GM21526 (cell line): Measurements from ENCODE around the gene TCP11L1.

ENCODE experiments used
- ATAC-seq: cut with Tn5 transposase; IDR thresholded peaks from one replicate; pipeline ENCODE4 v1.9.1; 2021; ENCODE audit warnings: moderate library complexity; ENCODE audit not compliant: unreplicated experiment, low FRiP score

The TCP11L1 gene

DNA sequence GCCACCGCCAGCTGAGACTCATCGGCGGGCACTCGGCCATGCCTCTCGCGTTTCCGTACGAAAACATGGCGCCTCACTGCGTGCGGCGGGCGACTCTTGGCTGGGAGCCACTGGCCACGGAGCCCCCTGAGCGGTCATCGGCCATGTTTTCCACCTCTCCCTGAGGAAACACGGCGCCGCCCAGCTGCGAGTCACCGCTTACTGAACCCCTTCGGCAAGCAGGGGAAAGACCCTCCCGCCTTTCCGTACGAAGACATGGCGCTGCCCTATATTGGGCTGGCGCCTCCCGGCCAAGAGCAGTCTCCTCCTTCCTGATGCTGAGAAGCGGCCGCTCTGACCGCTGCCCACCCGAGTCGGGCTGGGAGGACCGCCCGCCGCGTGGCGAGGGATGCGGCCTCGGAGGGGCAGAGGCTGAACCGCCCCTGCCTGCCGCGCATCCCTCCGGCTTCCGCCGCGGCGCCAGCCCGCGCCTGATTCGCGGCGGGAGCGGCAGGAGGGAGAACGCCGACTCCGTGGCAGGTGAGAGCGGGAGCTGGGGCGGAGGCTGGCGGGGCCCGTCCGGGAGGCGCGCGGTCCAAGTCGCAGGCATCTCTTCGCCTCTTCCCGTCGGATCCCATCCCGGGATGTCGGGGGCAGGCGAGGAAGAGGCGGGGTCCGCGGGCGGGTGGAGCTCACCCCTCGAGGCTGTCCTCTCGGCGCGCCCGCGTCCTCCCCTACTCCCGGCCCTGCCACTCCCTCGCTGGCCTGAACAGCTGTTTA, at the start of gene TCP11L1:
TCP11L1 (plus strand) TSS at position 299 of the 759 bp plus-strand sequence. CDS start 4,202 bp downstream, outside the sequence.
- ATAC-seq, result peak; percentile 82

DNA sequence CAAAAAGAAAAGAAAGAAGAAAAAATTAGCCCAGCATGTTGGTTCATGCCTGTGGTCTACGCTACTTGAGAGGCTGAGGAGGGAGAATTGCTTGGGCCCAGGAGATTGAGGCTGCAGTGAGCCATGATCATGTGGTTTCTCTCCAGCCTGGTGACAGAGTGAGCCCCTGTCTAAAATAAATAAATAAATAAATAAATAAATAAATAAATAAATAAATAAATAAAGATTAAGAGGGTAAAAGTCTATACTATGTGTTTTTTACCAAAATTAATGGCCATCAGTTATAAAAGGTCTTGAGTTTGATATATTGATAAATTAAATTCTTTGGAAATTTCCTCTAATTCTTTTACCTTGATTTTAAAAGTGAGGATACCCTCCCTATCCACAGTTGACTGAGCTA, 48.9 kb upstream of the TCP11L1 start:
- ATAC-seq, result no peak

GRCh38 chr11:32991427-32991826, 47.9 kb upstream of the TCP11L1 start:
- ATAC-seq, result no peak

DNA sequence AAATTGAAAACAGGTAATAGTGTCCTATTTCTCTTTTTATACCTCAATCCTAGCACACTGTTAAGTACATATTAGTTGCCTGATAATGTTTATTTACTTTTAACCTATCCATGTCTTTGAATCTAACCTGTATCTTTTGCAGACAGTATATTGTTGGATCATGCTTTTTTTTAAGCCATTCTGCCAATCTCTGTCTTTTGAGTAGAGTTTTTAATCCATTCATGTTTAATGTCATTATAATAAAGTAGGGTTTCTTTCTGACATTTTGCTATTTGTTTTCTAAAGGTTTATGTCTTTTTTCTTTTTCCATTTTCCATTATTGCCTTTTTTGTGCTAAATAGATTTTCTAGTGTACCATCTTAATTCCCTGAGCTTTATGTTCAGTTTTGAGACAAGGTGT, 47.5 kb upstream of the TCP11L1 start:
- ATAC-seq, result no peak

GRCh38 chr11:33000181-33000580, 39.2 kb upstream of the TCP11L1 start:
- no peak for ATAC-seq

DNA sequence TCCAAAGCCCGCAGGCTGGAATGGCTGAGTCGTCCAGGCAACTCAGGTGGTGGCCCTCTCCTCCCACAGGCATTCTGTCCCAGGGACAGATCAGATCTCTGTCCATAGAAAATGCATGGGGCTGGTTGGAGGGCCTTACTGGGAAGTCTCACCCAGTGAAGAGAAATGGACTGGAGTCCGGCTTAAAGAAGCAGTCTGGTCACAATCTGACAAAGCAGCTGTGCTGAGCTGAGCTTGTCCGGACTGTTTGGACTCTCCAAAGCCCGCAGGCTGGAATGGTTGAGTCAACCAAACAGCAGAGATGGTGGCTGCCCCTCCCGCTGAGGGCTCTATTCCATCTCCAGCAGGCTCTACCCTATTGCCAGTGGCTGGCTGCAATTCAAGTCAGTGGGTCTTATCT, 38.1 kb upstream of the TCP11L1 start:
- no peak for ATAC-seq

DNA sequence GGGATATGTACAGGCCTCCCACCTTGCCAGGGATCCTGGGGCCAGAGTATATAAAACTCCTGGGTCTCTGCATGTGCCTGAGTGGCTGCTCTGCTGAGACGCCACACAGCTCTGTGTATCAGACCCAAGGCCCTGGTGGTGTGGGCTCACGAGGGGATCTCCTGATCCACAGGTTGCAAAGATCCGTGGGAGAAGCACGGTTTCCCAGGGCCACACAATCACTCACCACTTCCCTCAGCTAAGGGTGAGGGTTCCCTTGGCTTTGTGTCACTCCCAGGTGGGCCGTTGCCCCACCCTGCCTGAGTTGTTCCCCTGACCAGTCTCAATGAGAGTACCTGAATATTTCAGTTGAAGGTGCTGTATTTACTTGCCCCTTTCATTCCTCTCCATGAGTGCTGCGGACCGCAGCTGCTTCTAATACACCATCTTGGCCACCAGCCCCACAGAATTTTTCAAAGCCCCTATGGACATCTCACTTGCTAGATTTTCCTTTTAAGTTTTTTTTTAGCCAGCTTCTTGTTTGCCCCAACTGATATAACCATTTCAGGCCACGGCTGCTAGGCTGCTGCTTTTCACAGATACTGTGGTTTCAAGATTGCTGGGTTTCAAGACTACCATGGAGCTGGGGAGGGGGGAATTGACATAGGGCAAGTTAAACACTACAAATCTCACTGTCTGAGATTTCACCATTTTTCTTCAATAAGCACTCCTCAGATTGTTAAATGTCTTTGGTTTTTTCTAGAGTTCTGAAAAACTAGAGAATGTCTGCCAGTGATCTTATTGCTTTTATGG, 37.4 kb upstream of the TCP11L1 start:
- ATAC-seq, result no peak

DNA sequence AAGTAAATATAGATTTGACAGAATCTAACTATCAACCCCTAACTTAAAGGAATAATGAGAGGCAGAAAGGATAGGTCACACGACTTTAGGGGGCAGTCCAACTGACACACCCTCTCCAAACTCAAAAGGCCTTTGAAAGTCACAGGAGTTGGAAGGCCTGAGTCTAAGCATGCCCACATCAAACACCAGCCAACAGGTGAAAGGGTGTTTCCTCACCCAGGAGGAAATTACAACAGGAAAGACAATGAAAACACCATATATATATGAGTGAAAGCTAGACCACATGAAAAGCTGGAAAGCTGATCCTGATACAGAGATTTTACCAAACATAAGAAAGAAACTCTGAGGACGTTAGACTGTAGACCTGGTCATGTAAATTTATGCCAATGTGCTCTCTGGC, 34.2 kb upstream of the TCP11L1 start:
- no peak for ATAC-seq

DNA sequence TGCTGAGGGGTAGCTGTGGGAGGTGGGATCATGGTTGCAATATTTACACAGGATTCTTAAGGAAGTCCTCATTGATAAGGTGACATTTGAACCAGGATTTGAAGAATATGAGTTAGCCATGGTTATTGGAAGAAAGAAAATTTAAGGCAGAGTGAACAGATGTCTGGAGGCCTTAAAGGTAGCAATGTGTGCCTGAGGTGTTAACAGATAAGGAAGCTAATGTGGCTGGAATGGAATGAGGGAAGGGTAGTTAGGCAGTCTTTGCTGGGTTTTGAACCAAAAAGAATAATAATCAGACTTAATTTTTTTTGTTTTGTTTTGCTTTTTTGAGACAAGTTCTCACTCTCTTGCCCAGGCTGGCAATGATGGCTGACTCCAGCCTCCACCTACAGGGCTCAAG, 33.4 kb upstream of the TCP11L1 start:
- ATAC-seq, result no peak

DNA sequence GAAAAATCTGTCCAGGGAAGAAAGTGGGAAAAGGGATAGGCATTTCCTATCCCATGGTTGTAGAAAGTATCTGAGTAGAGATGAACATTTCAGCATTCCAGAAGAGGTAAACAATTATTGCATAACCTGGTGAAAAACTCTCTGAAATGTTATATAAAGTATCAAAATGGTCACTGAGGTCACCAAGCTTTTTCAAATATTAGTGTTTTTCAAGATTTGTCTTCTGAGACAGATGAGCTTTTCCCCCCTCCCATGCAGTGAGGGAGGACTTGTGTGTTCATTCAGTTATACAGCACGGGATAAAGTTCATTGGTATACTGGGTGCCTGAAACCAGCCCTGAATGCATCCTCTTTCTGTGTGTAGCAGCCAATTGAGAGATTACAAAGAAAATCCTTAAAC, 25.6 kb upstream of the TCP11L1 start:
- no peak for ATAC-seq

DNA sequence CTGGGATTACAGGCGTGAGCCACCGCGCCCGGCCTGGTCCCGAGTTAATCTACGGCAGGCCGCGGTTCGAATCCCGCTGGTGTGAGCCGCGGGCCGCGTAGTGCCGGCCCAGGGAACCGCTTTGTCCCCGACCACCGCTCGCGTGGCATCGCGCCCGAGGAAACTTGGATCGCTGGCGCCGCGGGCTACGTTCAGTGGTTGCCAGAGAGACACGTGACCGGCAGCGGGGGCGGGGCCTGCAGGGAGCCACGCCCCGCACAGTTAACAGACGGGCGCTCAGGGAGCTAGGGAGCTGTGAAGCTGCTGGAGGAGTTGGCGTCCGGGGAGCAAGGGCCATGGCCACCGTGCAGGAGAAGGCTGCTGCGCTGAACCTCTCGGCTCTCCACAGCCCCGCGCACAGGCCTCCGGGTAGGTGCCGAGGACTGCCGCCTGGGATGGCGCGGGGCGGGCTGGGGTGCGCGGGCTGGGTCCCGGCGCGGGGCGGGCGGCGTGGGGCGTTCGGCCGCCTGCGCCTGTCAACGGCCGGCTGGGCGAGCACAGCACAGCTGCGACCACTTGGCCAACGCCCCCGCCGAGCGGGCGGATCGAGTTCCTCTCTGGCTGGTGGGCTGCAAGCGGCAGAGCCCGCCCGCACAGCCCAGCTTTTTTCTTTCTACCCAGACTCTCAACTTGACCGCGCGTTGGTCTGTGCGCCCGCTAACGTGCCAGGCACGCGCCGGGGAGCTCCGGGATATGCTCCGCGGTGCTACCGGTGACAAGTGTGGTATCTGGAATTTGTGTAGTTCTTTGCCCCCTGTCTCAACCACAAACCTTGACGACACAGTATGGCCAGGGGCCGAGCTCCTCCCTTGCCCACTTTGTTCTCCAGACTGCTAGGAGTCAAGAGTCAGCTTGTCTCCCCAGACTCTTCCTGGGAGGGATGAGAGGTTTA, 23.5 kb upstream of the TCP11L1 start, which contains the start of gene DEPDC7:
DEPDC7 (plus strand) TSS at position 258 of the 931 bp plus-strand sequence; CDS start at position 336, 78 bp downstream.
- ATAC-seq, result peak; percentile 62

DNA sequence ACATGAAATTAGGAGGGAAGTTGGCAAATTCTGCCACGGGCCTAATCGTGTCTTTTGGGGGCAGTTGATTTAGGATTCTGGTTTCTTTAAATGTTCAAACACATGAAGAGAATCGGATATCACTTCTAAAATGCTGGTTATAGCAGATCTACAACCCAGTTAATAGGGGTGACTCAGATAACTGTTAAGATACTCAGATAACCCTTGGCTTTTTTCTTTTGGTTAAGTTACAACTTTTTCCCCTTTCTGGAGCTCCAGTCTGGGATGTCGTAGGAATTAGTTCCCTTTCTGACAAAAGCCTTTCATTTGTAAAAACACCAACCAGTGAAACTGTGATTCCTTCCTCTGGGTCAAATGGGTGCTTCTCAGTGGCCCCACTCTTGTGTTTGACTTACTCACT, 22.7 kb upstream of the TCP11L1 start:
- ATAC-seq, result no peak

DNA sequence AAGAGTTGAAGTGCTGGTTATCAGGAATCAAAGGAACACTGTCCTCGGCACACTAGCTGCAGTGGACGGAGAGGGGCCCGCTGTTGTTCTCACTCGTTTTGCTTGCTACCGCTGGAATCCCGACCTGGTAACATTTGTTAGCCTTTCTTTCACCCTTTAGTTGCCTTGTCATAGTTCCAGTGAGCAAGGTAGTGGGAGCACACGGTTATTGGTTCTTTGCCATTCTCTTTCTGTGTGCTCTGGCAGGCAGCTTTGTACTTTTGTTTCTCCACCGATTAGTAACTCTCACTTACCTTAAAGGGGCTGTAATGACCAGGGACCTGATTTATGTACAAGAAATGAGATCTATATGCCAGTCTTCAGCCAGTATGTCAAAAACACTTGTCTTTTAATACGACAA, 21.9 kb upstream of the TCP11L1 start:
- no peak for ATAC-seq

GRCh38 chr11:33017965-33018364, 21.4 kb upstream of the TCP11L1 start:
- no peak for ATAC-seq

DNA sequence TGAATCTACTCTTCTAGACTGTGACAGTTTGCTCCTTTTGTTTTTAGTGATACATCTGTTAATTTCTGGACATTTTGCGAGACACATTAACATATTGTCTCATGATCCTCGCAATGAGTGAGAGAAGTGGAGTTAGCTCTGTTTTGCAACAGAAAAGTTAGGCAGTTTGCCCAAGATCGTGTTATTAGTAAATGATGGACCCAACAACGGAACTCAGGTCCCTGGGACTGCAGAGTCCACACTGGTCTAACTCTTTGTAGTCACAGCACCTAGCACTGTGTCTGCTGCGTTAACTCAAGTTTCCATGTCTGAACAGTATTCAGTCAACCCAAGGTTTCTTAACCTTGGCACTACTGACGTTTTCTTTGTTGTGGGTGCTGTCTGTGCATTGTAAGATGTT, 20.5 kb upstream of the TCP11L1 start:
- no peak for ATAC-seq

DNA sequence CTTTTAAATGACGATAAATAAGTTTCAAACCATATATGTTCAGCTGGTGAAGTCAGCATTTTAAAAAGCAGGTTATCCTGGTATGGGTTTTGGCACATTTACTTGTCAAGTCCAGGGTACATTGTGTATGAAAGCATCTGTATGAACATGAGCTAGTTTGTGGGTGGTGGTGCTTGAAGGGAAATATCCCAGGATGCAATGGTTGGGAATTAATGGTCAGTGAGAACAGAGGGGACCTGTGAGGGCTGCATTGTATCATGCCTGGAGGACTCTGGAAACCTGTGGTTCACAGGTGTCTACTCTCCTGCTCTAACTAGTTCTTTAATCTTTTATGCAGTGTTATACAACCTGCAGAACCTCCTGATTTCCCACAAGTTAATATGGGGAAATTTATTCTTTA, 17.9 kb upstream of the TCP11L1 start:
- no peak for ATAC-seq

GRCh38 chr11:33021937-33022336, 17.4 kb upstream of the TCP11L1 start:
- ATAC-seq, result no peak

GRCh38 chr11:33025339-33025722, 14.0 kb upstream of the TCP11L1 start:
- no peak for ATAC-seq

DNA sequence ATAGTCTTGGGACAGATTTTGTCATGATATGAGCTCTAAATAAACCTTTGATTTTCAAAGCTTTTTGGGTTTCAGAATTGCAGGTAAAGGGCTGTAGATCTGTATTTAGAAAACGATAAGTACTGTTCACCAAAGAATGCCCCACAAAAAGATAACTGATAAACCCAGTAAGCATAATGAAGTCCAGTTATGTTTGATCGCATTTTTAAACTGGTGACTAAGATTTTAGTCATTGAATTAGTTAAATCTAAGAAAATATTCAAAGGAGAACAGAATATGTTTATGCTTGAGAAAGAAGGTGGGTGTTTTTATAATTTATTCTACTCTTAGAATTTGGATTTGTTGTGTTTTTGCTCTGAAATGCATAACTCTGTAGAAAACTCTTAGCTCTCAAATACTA, 12.1 kb upstream of the TCP11L1 start:
- no peak for ATAC-seq

GRCh38 chr11:33027846-33028536, 11.4 kb upstream of the TCP11L1 start:
- no peak for ATAC-seq
